ENCODE results near the gene OSBPL2.

Gene OSBPL2

DNA sequence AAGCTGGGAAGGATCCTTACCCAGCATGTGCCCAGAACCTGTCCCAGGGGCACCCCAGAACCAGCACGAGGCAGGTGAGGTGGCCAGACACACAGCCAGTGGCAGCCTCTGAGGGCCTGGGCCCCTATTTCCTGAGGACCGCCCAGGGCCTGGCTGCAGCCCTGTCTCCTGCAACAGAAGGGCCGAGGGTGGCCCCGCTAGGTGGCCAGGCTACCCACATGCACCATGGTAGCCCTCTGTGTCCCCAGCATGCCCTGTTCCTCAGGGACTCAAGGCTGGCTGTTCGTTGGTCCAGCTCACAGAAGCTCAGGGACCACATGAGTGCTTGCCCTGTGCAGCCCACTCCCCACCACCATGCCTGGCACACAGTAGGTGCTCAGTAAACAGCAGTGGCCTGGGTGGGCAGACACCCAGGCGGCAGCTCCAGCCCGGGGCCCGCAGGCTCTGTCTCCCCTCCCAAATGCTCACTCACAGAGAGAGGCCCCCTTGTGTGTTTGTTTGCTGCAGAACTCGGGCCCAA lies 26.5 kb upstream of the OSBPL2 start:
- Histone ChIP-seq H3K36me3 (ENCODE audit: control insufficient read depth in 2 of 2, insufficient read depth in 1 of 2, low read length in 2 of 2) (no peaks in the 10 kb centered on the region), H3K4me1 (ENCODE audit: control insufficient read depth, insufficient read depth, low read length) (no peaks in the 10 kb centered on the region), H3K4me3 (ENCODE audit: low read depth, low read length) (no peak overlapping the region), H3K9me3 (ENCODE audit: control insufficient read depth, insufficient read depth, low read depth, low read length) (no peaks in the 10 kb centered on the region), H3K27ac (ENCODE audit: extremely low read depth, low read depth, low read length) (no peak overlapping the region)
- no peak for TF ChIP-seq ZNF670 (tag by site-specific recombination; IDR thresholded peaks at IDR 0.05; ENCODE audit: low read depth)
- peak; percentile 46; the same call in 1 of the 2 replicates for TF ChIP-seq ZNF664 (tag by site-specific recombination; IDR thresholded peaks at IDR 0.05)
- TF ChIP-seq, protein P1, sequence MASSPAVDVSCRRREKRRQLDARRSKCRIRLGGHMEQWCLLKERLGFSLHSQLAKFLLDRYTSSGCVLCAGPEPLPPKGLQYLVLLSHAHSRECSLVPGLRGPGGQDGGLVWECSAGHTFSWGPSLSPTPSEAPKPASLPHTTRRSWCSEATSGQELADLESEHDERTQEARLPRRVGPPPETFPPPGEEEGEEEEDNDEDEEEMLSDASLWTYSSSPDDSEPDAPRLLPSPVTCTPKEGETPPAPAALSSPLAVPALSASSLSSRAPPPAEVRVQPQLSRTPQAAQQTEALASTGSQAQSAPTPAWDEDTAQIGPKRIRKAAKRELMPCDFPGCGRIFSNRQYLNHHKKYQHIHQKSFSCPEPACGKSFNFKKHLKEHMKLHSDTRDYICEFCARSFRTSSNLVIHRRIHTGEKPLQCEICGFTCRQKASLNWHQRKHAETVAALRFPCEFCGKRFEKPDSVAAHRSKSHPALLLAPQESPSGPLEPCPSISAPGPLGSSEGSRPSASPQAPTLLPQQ (tag by site-specific recombination; IDR thresholded peaks at IDR 0.05) = no peak
- TF ChIP-seq, protein P2, sequence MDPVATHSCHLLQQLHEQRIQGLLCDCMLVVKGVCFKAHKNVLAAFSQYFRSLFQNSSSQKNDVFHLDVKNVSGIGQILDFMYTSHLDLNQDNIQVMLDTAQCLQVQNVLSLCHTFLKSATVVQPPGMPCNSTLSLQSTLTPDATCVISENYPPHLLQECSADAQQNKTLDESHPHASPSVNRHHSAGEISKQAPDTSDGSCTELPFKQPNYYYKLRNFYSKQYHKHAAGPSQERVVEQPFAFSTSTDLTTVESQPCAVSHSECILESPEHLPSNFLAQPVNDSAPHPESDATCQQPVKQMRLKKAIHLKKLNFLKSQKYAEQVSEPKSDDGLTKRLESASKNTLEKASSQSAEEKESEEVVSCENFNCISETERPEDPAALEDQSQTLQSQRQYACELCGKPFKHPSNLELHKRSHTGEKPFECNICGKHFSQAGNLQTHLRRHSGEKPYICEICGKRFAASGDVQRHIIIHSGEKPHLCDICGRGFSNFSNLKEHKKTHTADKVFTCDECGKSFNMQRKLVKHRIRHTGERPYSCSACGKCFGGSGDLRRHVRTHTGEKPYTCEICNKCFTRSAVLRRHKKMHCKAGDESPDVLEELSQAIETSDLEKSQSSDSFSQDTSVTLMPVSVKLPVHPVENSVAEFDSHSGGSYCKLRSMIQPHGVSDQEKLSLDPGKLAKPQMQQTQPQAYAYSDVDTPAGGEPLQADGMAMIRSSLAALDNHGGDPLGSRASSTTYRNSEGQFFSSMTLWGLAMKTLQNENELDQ (tag by site-specific recombination; IDR thresholded peaks at IDR 0.05; ENCODE audit: low read depth) = no peak
- TF ChIP-seq ZNF416 (tag by site-specific recombination; IDR thresholded peaks at IDR 0.05) = no peak
- ChIA-PET POLR2A (no interaction called here), CTCF (interaction anchor here (0.6 kb wide), 1 partner anchor 66 kb away, joined by 3 read pairs; no protein-coding TSS in a partner anchor)

DNA sequence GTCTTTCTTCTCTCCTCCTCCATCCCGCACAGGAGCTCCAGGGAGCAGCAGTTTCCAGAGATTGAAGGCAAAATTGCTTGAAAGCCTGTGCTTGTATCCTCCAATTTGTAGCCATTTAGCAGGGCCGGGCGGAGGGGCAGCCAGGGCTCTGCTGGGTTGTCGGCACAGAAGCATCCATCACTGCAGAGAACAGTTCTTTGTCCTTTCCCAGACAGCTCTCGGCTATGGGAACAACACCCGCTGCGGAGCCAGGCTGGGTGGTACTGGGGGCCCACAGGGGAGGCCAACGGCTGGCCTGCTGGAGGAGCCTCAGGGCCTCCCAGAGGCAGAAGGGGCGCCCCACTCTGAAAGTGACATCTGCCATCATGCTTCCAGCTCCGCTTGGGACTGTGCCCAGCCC lies 26.0 kb upstream of the OSBPL2 start:
- Histone ChIP-seq H3K36me3 (ENCODE audit: control insufficient read depth in 2 of 2, insufficient read depth in 1 of 2, low read length in 2 of 2) (no peaks in the 10 kb centered on the region), H3K27ac (ENCODE audit: extremely low read depth, low read depth, low read length) (no peak overlapping the region), H3K4me1 (ENCODE audit: control insufficient read depth, insufficient read depth, low read length) (no peaks in the 10 kb centered on the region), H3K9me3 (ENCODE audit: control insufficient read depth, insufficient read depth, low read depth, low read length) (no peaks in the 10 kb centered on the region), H3K4me3 (ENCODE audit: low read depth, low read length) (no peak overlapping the region)
- TF ChIP-seq, protein P3, sequence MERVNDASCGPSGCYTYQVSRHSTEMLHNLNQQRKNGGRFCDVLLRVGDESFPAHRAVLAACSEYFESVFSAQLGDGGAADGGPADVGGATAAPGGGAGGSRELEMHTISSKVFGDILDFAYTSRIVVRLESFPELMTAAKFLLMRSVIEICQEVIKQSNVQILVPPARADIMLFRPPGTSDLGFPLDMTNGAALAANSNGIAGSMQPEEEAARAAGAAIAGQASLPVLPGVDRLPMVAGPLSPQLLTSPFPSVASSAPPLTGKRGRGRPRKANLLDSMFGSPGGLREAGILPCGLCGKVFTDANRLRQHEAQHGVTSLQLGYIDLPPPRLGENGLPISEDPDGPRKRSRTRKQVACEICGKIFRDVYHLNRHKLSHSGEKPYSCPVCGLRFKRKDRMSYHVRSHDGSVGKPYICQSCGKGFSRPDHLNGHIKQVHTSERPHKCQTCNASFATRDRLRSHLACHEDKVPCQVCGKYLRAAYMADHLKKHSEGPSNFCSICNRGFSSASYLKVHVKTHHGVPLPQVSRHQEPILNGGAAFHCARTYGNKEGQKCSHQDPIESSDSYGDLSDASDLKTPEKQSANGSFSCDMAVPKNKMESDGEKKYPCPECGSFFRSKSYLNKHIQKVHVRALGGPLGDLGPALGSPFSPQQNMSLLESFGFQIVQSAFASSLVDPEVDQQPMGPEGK (tag by site-specific recombination; IDR thresholded peaks at IDR 0.05) = 0 out of 2 replicates have a peak, but pooled peaks have one; percentile 27
- no peak for TF ChIP-seq ZNF548 (tag by site-specific recombination; IDR thresholded peaks at IDR 0.05)
- ChIA-PET CTCF (interaction anchor here (0.6 kb wide), 1 partner anchor 66 kb away, joined by 3 read pairs; no protein-coding TSS in a partner anchor), POLR2A (no interaction called here)

DNA sequence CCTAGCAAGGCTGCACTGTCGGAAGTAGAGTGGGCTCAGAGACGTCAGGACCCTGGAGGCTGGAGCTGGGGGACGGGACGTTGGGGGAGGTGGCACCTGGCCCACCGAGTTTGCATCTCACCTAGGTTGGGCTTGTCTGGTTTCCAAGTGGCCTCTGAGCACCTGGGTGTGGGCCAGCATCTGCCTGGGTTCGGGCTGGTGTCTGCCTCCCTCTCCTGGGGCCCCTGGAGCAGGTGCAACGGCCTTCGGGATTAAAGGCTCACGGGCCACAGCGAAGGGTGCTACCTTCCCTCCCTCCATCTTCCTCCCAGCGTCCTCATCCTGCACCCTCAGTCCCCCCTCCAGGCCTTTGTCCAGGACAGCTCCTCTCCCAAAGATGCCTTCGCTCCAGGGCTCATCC lies 24.3 kb upstream of the OSBPL2 start:
- no peaks in the 10 kb centered on the region for H3K9me3 ChIP-seq (ENCODE audit: control insufficient read depth, insufficient read depth, low read depth, low read length)
- CTCF ChIA-PET = interaction anchor here (0.7 kb wide), 1 partner anchor 111 kb away, joined by 4 read pairs; no protein-coding TSS in a partner anchor
- no peaks in the 10 kb centered on the region for H3K36me3 ChIP-seq (ENCODE audit: control insufficient read depth in 2 of 2, insufficient read depth in 1 of 2, low read length in 2 of 2)
- POLR2A ChIA-PET = no interaction called here
- no peaks in the 10 kb centered on the region for H3K4me1 ChIP-seq (ENCODE audit: control insufficient read depth, insufficient read depth, low read length)
- no peak overlapping the region for H3K27ac ChIP-seq (ENCODE audit: extremely low read depth, low read depth, low read length)
- no peak for TF ChIP-seq ZSCAN16 (tag by site-specific recombination; IDR thresholded peaks at IDR 0.05)
- TF ChIP-seq, protein P4, sequence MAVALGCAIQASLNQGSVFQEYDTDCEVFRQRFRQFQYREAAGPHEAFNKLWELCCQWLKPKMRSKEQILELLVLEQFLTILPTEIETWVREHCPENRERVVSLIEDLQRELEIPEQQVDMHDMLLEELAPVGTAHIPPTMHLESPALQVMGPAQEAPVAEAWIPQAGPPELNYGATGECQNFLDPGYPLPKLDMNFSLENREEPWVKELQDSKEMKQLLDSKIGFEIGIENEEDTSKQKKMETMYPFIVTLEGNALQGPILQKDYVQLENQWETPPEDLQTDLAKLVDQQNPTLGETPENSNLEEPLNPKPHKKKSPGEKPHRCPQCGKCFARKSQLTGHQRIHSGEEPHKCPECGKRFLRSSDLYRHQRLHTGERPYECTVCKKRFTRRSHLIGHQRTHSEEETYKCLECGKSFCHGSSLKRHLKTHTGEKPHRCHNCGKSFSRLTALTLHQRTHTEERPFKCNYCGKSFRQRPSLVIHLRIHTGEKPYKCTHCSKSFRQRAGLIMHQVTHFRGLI (tag by site-specific recombination; IDR thresholded peaks at IDR 0.05) = peak; percentile 55; the same call in 1 of the 2 replicates
- TF ChIP-seq, protein P5, sequence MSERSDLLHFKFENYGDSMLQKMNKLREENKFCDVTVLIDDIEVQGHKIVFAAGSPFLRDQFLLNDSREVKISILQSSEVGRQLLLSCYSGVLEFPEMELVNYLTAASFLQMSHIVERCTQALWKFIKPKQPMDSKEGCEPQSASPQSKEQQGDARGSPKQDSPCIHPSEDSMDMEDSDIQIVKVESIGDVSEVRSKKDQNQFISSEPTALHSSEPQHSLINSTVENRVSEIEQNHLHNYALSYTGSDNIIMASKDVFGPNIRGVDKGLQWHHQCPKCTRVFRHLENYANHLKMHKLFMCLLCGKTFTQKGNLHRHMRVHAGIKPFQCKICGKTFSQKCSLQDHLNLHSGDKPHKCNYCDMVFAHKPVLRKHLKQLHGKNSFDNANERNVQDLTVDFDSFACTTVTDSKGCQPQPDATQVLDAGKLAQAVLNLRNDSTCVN (tag by site-specific recombination; optimal IDR thresholded peaks at IDR 0.05) = peak; percentile 7
- TF ChIP-seq ZNF600 (tag by site-specific recombination; IDR thresholded peaks at IDR 0.05) = peak; percentile 40; the same call in 1 of the 2 replicates
- no peak for TF ChIP-seq ZNF350 (tag by site-specific recombination; IDR thresholded peaks at IDR 0.05)
- no peak overlapping the region for H3K4me3 ChIP-seq (ENCODE audit: low read depth, low read length)

All from HEK293 (cell line).